HCT116 (cell line): ENCODE data around the gene PTPRA. TPM values are rescaled to one million over a fixed set of nuclear protein-coding genes. Genes with fewer than 3 reads are reported as not detected.

Experiments used
- ATAC-seq: fragments of 200-7000 bp; cut with Tn5 transposase; 2 replicates; pipeline ENCODE4 v1.9.1; 2020; ENCODE audit warnings: mild to moderate bottlenecking, moderate library complexity
- BruUV-seq: library from RNA; stranded (reverse); fragments of 400-500 nt; replicated peaks from 2 replicates; lab custom pipeline; 2021; lab: Mats Ljungman, UMichigan
- CTCF ChIA-PET: fragments of 300-600 bp; sonication (Branson Sonifier 250); formaldehyde crosslinking; loops from one replicate; lab custom pipeline; 2021; ENCODE audit warnings: antibody characterized with exemption; lab: Charles Lee
- POLR2A ChIA-PET: fragments of 300-600, 350-600 bp; sonication (Branson Sonifier 250); formaldehyde crosslinking; loops from one replicate; lab custom pipeline; 2021; ENCODE audit warnings: antibody characterized with exemption; lab: Charles Lee
- RAD21 ChIA-PET, 2 experiments: fragments of 300-600 bp; sonication (Branson Sonifier 250); formaldehyde crosslinking; loops; one replicate each; lab custom pipeline; 2023; ENCODE audit warnings: low total read pairs in 2 of 2; ENCODE audit not compliant: uncharacterized antibody in 2 of 2, unreplicated experiment in 2 of 2, low non-redundant PET in 1 of 2; lab: Charles Lee
- DNase-seq: peaks from one replicate; pipeline ENCODE4 v3.0.0-alpha.2; 2010; ENCODE audit warnings: low read depth, low spot score
- H2AFZ ChIP-seq: fragments of 200-600 bp; shearing (Covaris generic), sonication (generic); 2 replicates; pipeline ENCODE4 v1.6.1; 2017; ENCODE audit warnings: low read depth, mixed run types, mixed read lengths, antibody characterized with exemption, low read length; ENCODE audit not compliant: poor library complexity, severe bottlenecking
- H3K27ac ChIP-seq: 2 replicates; pipeline ENCODE4 v1.5.1; 2012; ENCODE audit warnings: low read depth, low read length
- H3K27me3 ChIP-seq: fragments of 200-600 bp; sonication (generic); 2 replicates; pipeline ENCODE4 v1.6.1; 2016; ENCODE audit warnings: mixed run types, low read length, mixed read lengths; ENCODE audit not compliant: insufficient read depth
- H3K36me3 ChIP-seq, 2 experiments: fragments of 200-500 bp in 1 of 2; fragments of 200-600 bp in 1 of 2; sonication (Bioruptor generic) in 1 of 2; sonication (generic) in 1 of 2; 2 replicates each; pipeline versions ENCODE4 v1.5.1 to v1.6.1; 2014 to 2016; ENCODE audit warnings: low read length in 2 of 2, inconsistent platforms in 1 of 2, mixed read lengths in 1 of 2, mixed run types in 1 of 2; ENCODE audit not compliant: insufficient read depth in 2 of 2, control insufficient read depth in 1 of 2
- H3K4me1 ChIP-seq, 2 experiments: fragments of 200-600 bp in 1 of 2; sonication (generic) in 1 of 2; 2 replicates each; pipeline versions ENCODE4 v1.5.1 to v1.6.1; 2012 to 2017; ENCODE audit warnings: low read length in 2 of 2, inconsistent platforms in 1 of 2, mild to moderate bottlenecking in 1 of 2, mixed read lengths in 1 of 2, mixed run types in 1 of 2, moderate library complexity in 1 of 2; ENCODE audit not compliant: insufficient read depth in 2 of 2, control insufficient read depth in 1 of 2
- H3K4me2 ChIP-seq: fragments of 200-600 bp; sonication (generic); 2 replicates; pipeline ENCODE4 v1.6.1; 2017; ENCODE audit warnings: mixed run types, low read length, mixed read lengths
- H3K4me3 ChIP-seq, 2 experiments: fragments of 200-600 bp in 1 of 2; sonication (generic) in 1 of 2; replicated peaks in 1 of 2; 2 replicates each; pipeline ENCODE4 v1.5.1; 2011 to 2016; ENCODE audit warnings: low read length in 2 of 2, control low read depth in 1 of 2, low read depth in 1 of 2, mild to moderate bottlenecking in 1 of 2, mixed read lengths in 1 of 2, mixed run types in 1 of 2
- H3K79me2 ChIP-seq: fragments of 200-600 bp; sonication (generic); 2 replicates; pipeline ENCODE4 v1.6.1; 2017; ENCODE audit warnings: mild to moderate bottlenecking, mixed run types, low read length, moderate library complexity, mixed read lengths; ENCODE audit not compliant: insufficient read depth
- H3K9ac ChIP-seq: fragments of 200-600 bp; sonication (generic); 2 replicates; pipeline ENCODE4 v1.6.1; 2016; ENCODE audit warnings: low read length, mixed read lengths
- H3K9me2 ChIP-seq: fragments of 200-600 bp; sonication (generic), shearing (Covaris generic); 2 replicates; pipeline ENCODE4 v1.6.1; 2017; ENCODE audit warnings: mixed run types, mild to moderate bottlenecking, moderate library complexity; ENCODE audit not compliant: insufficient read depth
- H3K9me3 ChIP-seq, 2 experiments: fragments of 200-500 bp in 1 of 2; fragments of 200-600 bp in 1 of 2; sonication (Bioruptor generic) in 1 of 2; sonication (generic) in 1 of 2; 2 replicates each; pipeline ENCODE4 v1.6.1; 2014 to 2017; ENCODE audit warnings: low read length in 2 of 2, mixed read lengths in 2 of 2, inconsistent platforms in 1 of 2, low read depth in 1 of 2, mild to moderate bottlenecking in 1 of 2, mixed run types in 1 of 2, moderate library complexity in 1 of 2; ENCODE audit not compliant: control insufficient read depth in 1 of 2, insufficient read depth in 1 of 2
- H4K20me1 ChIP-seq: fragments of 200-600 bp; sonication (generic), shearing (Covaris generic); 2 replicates; pipeline ENCODE4 v1.6.1; 2017; ENCODE audit warnings: mixed run types, mild to moderate bottlenecking, moderate library complexity; ENCODE audit not compliant: insufficient read depth
- CEBPB ChIP-seq: IDR thresholded peaks from 2 replicates; pipeline ENCODE4 v1.6.1; 2012; ENCODE audit warnings: low read depth
- EGR1 ChIP-seq: IDR thresholded peaks from 2 replicates; pipeline ENCODE4 v1.6.1; 2012; ENCODE audit warnings: low read depth
- ELF1 ChIP-seq: IDR thresholded peaks from 2 replicates; pipeline ENCODE4 v1.6.1; 2012; ENCODE audit warnings: low read depth, borderline replicate concordance
- EZH2 ChIP-seq: fragments of 200-600 bp; sonication (generic); IDR thresholded peaks from 2 replicates; pipeline ENCODE4 v1.6.1; 2017; ENCODE audit warnings: antibody characterized with exemption, mixed run types
- JUND ChIP-seq: IDR thresholded peaks from 2 replicates; pipeline ENCODE4 v1.6.1; 2012
- POLR2AphosphoS5 ChIP-seq: IDR thresholded peaks from 2 replicates; pipeline ENCODE4 v1.6.1; 2011; ENCODE audit warnings: mild to moderate bottlenecking, low read depth, low read length, moderate library complexity
- intact Hi-C: fragments of 100-400 bp; cut with micrococcal nuclease; formaldehyde crosslinking; loops from 2 replicates; pipeline ENCODE4 v1.10.0; 2022
- total RNA-seq: library from RNA; stranded (reverse); gene quantifications from one replicate; pipeline ENCODE4 v1.2.1, GENCODE V29; 2021; ENCODE audit not compliant: unreplicated experiment
- TF ChIP-seq, protein P1 (sequence below): IDR thresholded peaks from 2 replicates; pipeline ENCODE4 v1.6.1; 2012; ENCODE audit warnings: low read depth
- TF ChIP-seq, protein P2 (sequence below): IDR thresholded peaks from 2 replicates; pipeline ENCODE4 v1.6.1; 2011; ENCODE audit warnings: mild to moderate bottlenecking, low read length, moderate library complexity; ENCODE audit not compliant: insufficient replicate concordance; ENCODE audit errors: extremely low read depth

The PTPRA gene
- total RNA-seq, 1 experiment from 2014 or later, result 44.6 TPM

DNA sequence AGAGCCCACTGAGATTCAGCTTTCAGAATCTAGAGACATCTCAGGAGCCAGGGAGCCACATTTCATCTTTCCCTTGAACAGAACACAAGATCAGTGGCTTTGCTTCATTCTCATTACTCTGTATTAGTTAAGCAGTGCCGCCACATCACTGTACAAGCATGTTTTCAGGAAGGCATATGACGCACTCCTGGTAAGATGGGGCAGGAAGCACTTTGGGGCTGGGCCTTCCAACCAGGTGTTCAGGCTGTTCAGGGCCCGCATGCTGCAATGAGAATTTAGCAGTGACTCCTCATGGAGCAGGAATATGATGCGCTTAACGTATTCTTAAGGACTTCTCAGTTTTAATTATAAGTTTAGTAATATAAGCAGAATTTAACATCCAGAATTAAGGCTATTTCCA lies 140.5 kb downstream of the PTPRA start:
- Histone ChIP-seq H3K4me1 (peaks cover 6 to 10% of the 10 kb centered on the region in 2 experiments), H3K79me2 (no peaks in the 10 kb centered on the region), H3K36me3 (peaks cover 2 to 5% of the 10 kb centered on the region in 2 experiments; a peak in 3 of 4 replicates), H4K20me1 (no peaks in the 10 kb centered on the region), H3K9me3 (no peaks in the 10 kb centered on the region), H2AFZ (no peak overlapping the region), H3K27me3 (no peaks in the 10 kb centered on the region), H3K9ac (no peak overlapping the region), H3K4me2 (no peak overlapping the region), H3K27ac (no peak overlapping the region), H3K9me2 (no peaks in the 10 kb centered on the region), H3K4me3 (no peak overlapping the region)
- BruUV-seq, result no TSS peak
- no peak for ATAC-seq
- ChIA-PET CTCF (no interaction called here), RAD21 (no interaction called here), POLR2A (no interaction called here)
- TF ChIP-seq, protein P1, sequence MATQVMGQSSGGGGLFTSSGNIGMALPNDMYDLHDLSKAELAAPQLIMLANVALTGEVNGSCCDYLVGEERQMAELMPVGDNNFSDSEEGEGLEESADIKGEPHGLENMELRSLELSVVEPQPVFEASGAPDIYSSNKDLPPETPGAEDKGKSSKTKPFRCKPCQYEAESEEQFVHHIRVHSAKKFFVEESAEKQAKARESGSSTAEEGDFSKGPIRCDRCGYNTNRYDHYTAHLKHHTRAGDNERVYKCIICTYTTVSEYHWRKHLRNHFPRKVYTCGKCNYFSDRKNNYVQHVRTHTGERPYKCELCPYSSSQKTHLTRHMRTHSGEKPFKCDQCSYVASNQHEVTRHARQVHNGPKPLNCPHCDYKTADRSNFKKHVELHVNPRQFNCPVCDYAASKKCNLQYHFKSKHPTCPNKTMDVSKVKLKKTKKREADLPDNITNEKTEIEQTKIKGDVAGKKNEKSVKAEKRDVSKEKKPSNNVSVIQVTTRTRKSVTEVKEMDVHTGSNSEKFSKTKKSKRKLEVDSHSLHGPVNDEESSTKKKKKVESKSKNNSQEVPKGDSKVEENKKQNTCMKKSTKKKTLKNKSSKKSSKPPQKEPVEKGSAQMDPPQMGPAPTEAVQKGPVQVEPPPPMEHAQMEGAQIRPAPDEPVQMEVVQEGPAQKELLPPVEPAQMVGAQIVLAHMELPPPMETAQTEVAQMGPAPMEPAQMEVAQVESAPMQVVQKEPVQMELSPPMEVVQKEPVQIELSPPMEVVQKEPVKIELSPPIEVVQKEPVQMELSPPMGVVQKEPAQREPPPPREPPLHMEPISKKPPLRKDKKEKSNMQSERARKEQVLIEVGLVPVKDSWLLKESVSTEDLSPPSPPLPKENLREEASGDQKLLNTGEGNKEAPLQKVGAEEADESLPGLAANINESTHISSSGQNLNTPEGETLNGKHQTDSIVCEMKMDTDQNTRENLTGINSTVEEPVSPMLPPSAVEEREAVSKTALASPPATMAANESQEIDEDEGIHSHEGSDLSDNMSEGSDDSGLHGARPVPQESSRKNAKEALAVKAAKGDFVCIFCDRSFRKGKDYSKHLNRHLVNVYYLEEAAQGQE, result no peak
- TF ChIP-seq, protein P2, sequence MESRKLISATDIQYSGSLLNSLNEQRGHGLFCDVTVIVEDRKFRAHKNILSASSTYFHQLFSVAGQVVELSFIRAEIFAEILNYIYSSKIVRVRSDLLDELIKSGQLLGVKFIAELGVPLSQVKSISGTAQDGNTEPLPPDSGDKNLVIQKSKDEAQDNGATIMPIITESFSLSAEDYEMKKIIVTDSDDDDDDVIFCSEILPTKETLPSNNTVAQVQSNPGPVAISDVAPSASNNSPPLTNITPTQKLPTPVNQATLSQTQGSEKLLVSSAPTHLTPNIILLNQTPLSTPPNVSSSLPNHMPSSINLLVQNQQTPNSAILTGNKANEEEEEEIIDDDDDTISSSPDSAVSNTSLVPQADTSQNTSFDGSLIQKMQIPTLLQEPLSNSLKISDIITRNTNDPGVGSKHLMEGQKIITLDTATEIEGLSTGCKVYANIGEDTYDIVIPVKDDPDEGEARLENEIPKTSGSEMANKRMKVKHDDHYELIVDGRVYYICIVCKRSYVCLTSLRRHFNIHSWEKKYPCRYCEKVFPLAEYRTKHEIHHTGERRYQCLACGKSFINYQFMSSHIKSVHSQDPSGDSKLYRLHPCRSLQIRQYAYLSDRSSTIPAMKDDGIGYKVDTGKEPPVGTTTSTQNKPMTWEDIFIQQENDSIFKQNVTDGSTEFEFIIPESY, result no peak
- TF ChIP-seq JUND, result no peak
- TF ChIP-seq CEBPB, result no peak
- no peak for TF ChIP-seq EZH2
- no peak for TF ChIP-seq POLR2AphosphoS5
- TF ChIP-seq EGR1, result no peak
- no peak for TF ChIP-seq ELF1
- DNase-seq, result no peak
- intact Hi-C loops, result no loop called here
